Heart right ventricle (tissue), 16 donors: ENCODE results near the gene TSPAN18. TPM values are rescaled to one million over a fixed set of nuclear protein-coding genes. Genes with fewer than 3 reads are reported as not detected.
A peak's percentile ranks its signal among the peaks of the same experiment; 100 is the strongest.

Source experiments
- ATAC-seq, 8 donors: fragments of 200-7000 bp; cut with Tn5 transposase; one replicate each; pipeline ENCODE4 v1.9.1; 2020; ENCODE audit warnings: mild to moderate bottlenecking in 8 of 8, moderate library complexity in 8 of 8, moderate number of reproducible peaks in 1 of 8
- DNase-seq, 2 donors: peaks; one replicate each; pipeline ENCODE4 v3.0.0-alpha.2; 2020
- H3K27ac ChIP-seq, 10 donors: fragments of 200-600 bp; sonication (generic) in 2 of 10; one replicate each; pipeline versions ENCODE4 v1.5.0 to v1.8.0; 2020 to 2022; ENCODE audit warnings: mild to moderate bottlenecking in 3 of 10
- H3K27me3 ChIP-seq, 7 donors: fragments of 200-600 bp; one replicate each; pipeline ENCODE4 v1.8.0; 2021 to 2022; ENCODE audit warnings: mild to moderate bottlenecking in 2 of 7
- H3K36me3 ChIP-seq, 9 donors: fragments of 200-600 bp; sonication (generic) in 1 of 9; one replicate each; pipeline versions ENCODE4 v1.5.0 to v1.8.0; 2020 to 2022; ENCODE audit warnings: mild to moderate bottlenecking in 2 of 9
- H3K4me1 ChIP-seq, 9 donors: fragments of 200-600 bp; sonication (generic) in 1 of 9; one replicate each; pipeline versions ENCODE4 v1.5.0 to v1.8.0; 2020 to 2022; ENCODE audit warnings: mild to moderate bottlenecking in 4 of 9
- H3K4me3 ChIP-seq, 10 donors: fragments of 200-600 bp; sonication (generic) in 2 of 10; one replicate each; pipeline versions ENCODE4 v1.5.0 to v1.8.0; 2020 to 2022; ENCODE audit warnings: mild to moderate bottlenecking in 7 of 10, moderate library complexity in 2 of 10
- H3K9me3 ChIP-seq, 11 donors: fragments of 200-600 bp in 10 of 11; sonication (generic) in 2 of 11; one replicate each; pipeline versions ENCODE4 v1.5.0 to v1.8.0; 2013 to 2022; ENCODE audit warnings: mild to moderate bottlenecking in 2 of 11, control low read depth in 1 of 11, moderate library complexity in 1 of 11
- CTCF ChIP-seq, 9 donors: fragments of 200-600 bp; sonication (generic) in 2 of 9; IDR thresholded peaks; one replicate each; pipeline versions ENCODE4 v1.5.0 to v1.8.0; 2021 to 2022; ENCODE audit warnings: antibody characterized with exemption in 9 of 9, mild to moderate bottlenecking in 5 of 9, moderate library complexity in 1 of 9
- WGBS, 2 donors: extraction: QIAGEN DNeasy Blood & Tissue Kit; methylation state at CpG; one replicate each; pipeline ENCODE4 v1.1.7; 2013; ENCODE audit warnings: inconsistent platforms in 1 of 2; 5-methylcytosine and 5-hydroxymethylcytosine counted together
- intact Hi-C, 10 donors: fragments of 100-400 bp; cut with DNase I; formaldehyde crosslinking; loops; one replicate each; pipeline versions ENCODE4 v1.11.1 to v1.14.2; 2022
- polyA plus RNA-seq, 2 donors: library from polyadenylated mRNA; stranded (reverse); fragments of 200-250 nt; gene quantifications; one replicate each; pipeline ENCODE4 v1.2.3, GENCODE V29; 2013
- total RNA-seq, 10 donors: library from RNA; stranded (reverse); fragmentation: NEBNext Ultra II Directional in 3 of 10; extraction: Animal tissue kit (Norgen Biotek cat#: 25700) in 3 of 10; gene quantifications; one replicate each; pipeline versions ENCODE4 v1.2.1 to v1.2.4, GENCODE V29; 2021 to 2023
- donor health status: Arrhythmogenic right ventricular cardiomyopathy.
- donor health status: ischemic (EF 13 %, LVEDD 7.1; RV severe dilation, severe dysfunction).
- donor health status: healthy with polysubstance abuse.
- donor health status: DM: no; HTN: yes; CAD: no.
- donor health status: DM: no; HTN: no; CAD: no.
- donor health status: ischemic (EF 25% LVEDD 6.9; RV normal size, moderate dysfunction).
- donor health status: ischemic (EF 25% LVEDD 5.7; RV mildly dilated, moderate dysfunction).
- donor health status: healthy.
- donor health status: DM: yes; HTN: yes; CAD: no.
- donor health status: Ischemic cardiomyopathy.
- donor health status: ischemic (EF 35%, LVEDD 5.7; RV mildly dilated, moderate dysfunction).
- donor health status: nonischemic (EF 11% LVEDD 7.7; RV severe dilation, severe dysfunction).
- donor health status: DM: yes; HTN: yes; CAD: no.
- donor health status: PGD.
- donor health status: ischemic (EF 29% LVEDD 5.4; RV normal size, mild dysfunction).
- donor health status: nonischemic (EF 23%, LVEDD 6.1; RV moderate dilation, normal function).

The TSPAN18 gene
- total and polyA plus RNA-seq, 12 donors = 37.7 to 140 (median 92.9) TPM

GRCh38 chr11:44967930-44968496 is 241.3 kb downstream of the TSPAN18 start:
- 95 to 96% methylated on average over 3 of the region's 3 CpGs for WGBS, 2 donors
- intact Hi-C loops = no loop called here
- TF ChIP-seq CTCF (IDR thresholded peaks at IDR 0.05) = no peak
- DNase-seq = no peak
- H3K27ac ChIP-seq = no peak overlapping the region
- peaks cover 0 to 7% (median 4%) of the 10 kb centered on the region in 9 donors for H3K4me1 ChIP-seq
- no peaks in the 10 kb centered on the region for H3K27me3 ChIP-seq
- no peaks in the 10 kb centered on the region for H3K36me3 ChIP-seq
- peak in 1 of 8 donors; percentile 19 for ATAC-seq
- H3K9me3 ChIP-seq = no peaks in the 10 kb centered on the region
- no peak overlapping the region for H3K4me3 ChIP-seq

- H3K9me3 ChIP-seq = no peaks in the 10 kb centered on the region
- H3K36me3 ChIP-seq = no peaks in the 10 kb centered on the region
- DNase-seq (no peak), ATAC-seq (no peak)
- no peak for TF ChIP-seq CTCF (IDR thresholded peaks at IDR 0.05)
- WGBS, 2 donors = 92 to 94% methylated on average over 3 of the region's 3 CpGs
- intact Hi-C loops = no loop called here
- H3K4me1 ChIP-seq = peaks cover 0 to 7% (median 4%) of the 10 kb centered on the region in 9 donors
- H3K27me3 ChIP-seq = no peaks in the 10 kb centered on the region
- H3K27ac ChIP-seq = no peak overlapping the region
- no peak overlapping the region for H3K4me3 ChIP-seq
Observed at GRCh38 chr11:44968510-44968909, 241.7 kb downstream of the TSPAN18 start.

GRCh38 chr11:44969651-44970252 is 243.0 kb downstream of the TSPAN18 start:
- H3K4me3 ChIP-seq = no peak overlapping the region
- WGBS, 2 donors = 94 to 95% methylated on average over 12 of the region's 12 CpGs
- no peak for ATAC-seq
- no peak for DNase-seq
- H3K27ac ChIP-seq = no peak overlapping the region
- H3K9me3 ChIP-seq = no peaks in the 10 kb centered on the region
- H3K27me3 ChIP-seq = no peaks in the 10 kb centered on the region
- H3K36me3 ChIP-seq = no peaks in the 10 kb centered on the region
- no peak for TF ChIP-seq CTCF (IDR thresholded peaks at IDR 0.05)
- intact Hi-C loops = no loop called here
- peaks cover 0 to 11% (median 4%) of the 10 kb centered on the region in 9 donors for H3K4me1 ChIP-seq

GRCh38 chr11:44970293-44970692 is 243.5 kb downstream of the TSPAN18 start:
- DNase-seq (no peak), ATAC-seq (no peak)
- Histone ChIP-seq H3K36me3 (no peaks in the 10 kb centered on the region), H3K9me3 (no peaks in the 10 kb centered on the region), H3K27me3 (no peaks in the 10 kb centered on the region), H3K4me3 (no peak overlapping the region), H3K4me1 (peaks cover 0 to 11% (median 4%) of the 10 kb centered on the region in 9 donors), H3K27ac (peak overlapping the region in 1 of 10 donors; percentile 26)
- TF ChIP-seq CTCF (IDR thresholded peaks at IDR 0.05) = no peak
- intact Hi-C loops = no loop called here
- WGBS, 2 donors = 89 to 93% methylated on average over 6 of the region's 6 CpGs
